Astrocyte (in vitro differentiated cells and primary cell): ENCODE measurements around the gene SERPINH1. TPM values are rescaled to one million over a fixed set of nuclear protein-coding genes. Genes with fewer than 3 reads are reported as not detected.

Experiments
- DNase-seq: peaks from one replicate; pipeline ENCODE4 v3.0.0-alpha.2; 2010; ENCODE audit warnings: low read depth
- FAIRE-seq: peaks from 2 replicates; lab custom pipeline; 2011; peaks lifted over from hg19 to GRCh38; lab: Jason Lieb, UNC
- H2AFZ ChIP-seq: 2 replicates; pipeline ENCODE4 v1.6.0; 2012; ENCODE audit warnings: low read depth, low read length, inconsistent platforms
- H3K27ac ChIP-seq: 2 replicates; pipeline ENCODE4 v1.5.1; 2011; ENCODE audit warnings: low read depth, low read length, inconsistent platforms
- H3K27me3 ChIP-seq: 2 replicates; pipeline ENCODE4 v1.6.0; 2011; ENCODE audit warnings: low read length, inconsistent platforms; ENCODE audit not compliant: insufficient read depth
- H3K36me3 ChIP-seq: 2 replicates; pipeline ENCODE4 v1.5.1; 2011; ENCODE audit warnings: low read length, inconsistent platforms; ENCODE audit not compliant: insufficient read depth
- H3K4me1 ChIP-seq: 2 replicates; pipeline ENCODE4 v1.5.1; 2011; ENCODE audit warnings: low read length, inconsistent platforms; ENCODE audit not compliant: insufficient read depth
- H3K4me2 ChIP-seq: 2 replicates; pipeline ENCODE4 v1.6.0; 2012; ENCODE audit warnings: low read length, inconsistent platforms
- H3K4me3 ChIP-seq: 2 replicates; pipeline ENCODE4 v1.5.1; 2011; ENCODE audit warnings: low read depth, mild to moderate bottlenecking, low read length, inconsistent platforms; ENCODE audit not compliant: insufficient read depth
- H3K79me2 ChIP-seq: 2 replicates; pipeline ENCODE4 v1.6.0; 2012; ENCODE audit warnings: mild to moderate bottlenecking, low read length, inconsistent platforms; ENCODE audit not compliant: insufficient read depth
- H3K9ac ChIP-seq: 2 replicates; pipeline ENCODE4 v1.6.0; 2012; ENCODE audit warnings: mild to moderate bottlenecking, low read length, inconsistent platforms
- H3K9me3 ChIP-seq: 2 replicates; pipeline ENCODE4 v1.5.1; 2012; ENCODE audit warnings: low read depth, mild to moderate bottlenecking, low read length, inconsistent platforms; ENCODE audit not compliant: insufficient read depth
- H4K20me1 ChIP-seq: 2 replicates; pipeline ENCODE4 v1.6.0; 2012; ENCODE audit warnings: low read length, inconsistent platforms; ENCODE audit not compliant: insufficient read depth
- H3K27ac Mint-ChIP-seq: one replicate; pipeline ENCODE4 v1.8.0; 2021; ENCODE audit warnings: mild to moderate bottlenecking, mixed read lengths; ENCODE audit not compliant: unreplicated experiment
- H3K27me3 Mint-ChIP-seq: one replicate; pipeline ENCODE4 v1.8.0; 2021; ENCODE audit warnings: low read depth, mixed read lengths; ENCODE audit not compliant: unreplicated experiment
- H3K36me3 Mint-ChIP-seq: one replicate; pipeline ENCODE4 v1.8.0; 2021; ENCODE audit warnings: low read depth, mixed read lengths; ENCODE audit not compliant: unreplicated experiment
- H3K4me1 Mint-ChIP-seq: one replicate; pipeline ENCODE4 v1.8.0; 2021; ENCODE audit warnings: low read depth, mixed read lengths; ENCODE audit not compliant: unreplicated experiment
- H3K4me3 Mint-ChIP-seq: one replicate; pipeline ENCODE4 v1.8.0; 2021; ENCODE audit warnings: mild to moderate bottlenecking, moderate library complexity, mixed read lengths; ENCODE audit not compliant: unreplicated experiment
- H3K9me3 Mint-ChIP-seq: one replicate; pipeline ENCODE4 v1.8.0; 2021; ENCODE audit warnings: mild to moderate bottlenecking, mixed read lengths; ENCODE audit not compliant: unreplicated experiment
- CTCF ChIP-seq: IDR thresholded peaks from 2 replicates; pipeline ENCODE4 v1.5.1; 2011; ENCODE audit warnings: low read depth, mild to moderate bottlenecking, inconsistent platforms, low read length, moderate library complexity; ENCODE audit not compliant: insufficient read depth
- EZH2 ChIP-seq: IDR thresholded peaks from 2 replicates; pipeline ENCODE4 v1.6.1; 2012; ENCODE audit warnings: mild to moderate bottlenecking, low read length, inconsistent platforms; ENCODE audit not compliant: insufficient read depth
- total RNA-seq: library from RNA; stranded (reverse); gene quantifications from 2 replicates; pipeline ENCODE4 v1.2.1, GENCODE V29; 2021

SERPINH1 gene
- total RNA-seq, 1 donor from 2014 or later = 768 TPM

- peaks cover 4% of the 10 kb centered on the region for H3K36me3 ChIP-seq
- peaks cover 49% of the 10 kb centered on the region for H3K79me2 ChIP-seq
- H3K9me3 ChIP-seq = no peaks in the 10 kb centered on the region
- peak overlapping the region; percentile 19 for H2AFZ ChIP-seq
- no peak for TF ChIP-seq CTCF
- no peak for TF ChIP-seq EZH2
- peaks cover 37% of the 10 kb centered on the region for H4K20me1 ChIP-seq
- Mint-ChIP-seq H3K27me3 (no peaks in the 10 kb centered on the region), H3K4me1 (peaks cover 49% of the 10 kb centered on the region), H3K36me3 (peaks cover 13% of the 10 kb centered on the region), H3K4me3 (peak overlapping the region; percentile 99), H3K27ac (peak overlapping the region; percentile 90), H3K9me3 (no peaks in the 10 kb centered on the region)
- H3K9ac ChIP-seq = peak overlapping the region; percentile 100
- DNase-seq = no peak
- H3K4me3 ChIP-seq = peak overlapping the region; percentile 95
- H3K4me2 ChIP-seq = peak overlapping the region; percentile 100
- H3K4me1 ChIP-seq = peaks cover 64% of the 10 kb centered on the region
- H3K27ac ChIP-seq = peak overlapping the region; percentile 99
- no peaks in the 10 kb centered on the region for H3K27me3 ChIP-seq
- no peak for FAIRE-seq
Observed at GRCh38 chr11:75561426-75562047, 516 bp upstream of the SERPINH1 start.

- Histone ChIP-seq H3K27ac (peak overlapping the region; percentile 99), H2AFZ (no peak overlapping the region), H3K9me3 (no peaks in the 10 kb centered on the region), H3K79me2 (peaks cover 63% of the 10 kb centered on the region), H3K4me1 (peaks cover 64% of the 10 kb centered on the region), H3K27me3 (no peaks in the 10 kb centered on the region), H3K9ac (peak overlapping the region; percentile 100), H3K4me2 (peak overlapping the region; percentile 100), H4K20me1 (peaks cover 51% of the 10 kb centered on the region), H3K4me3 (peak overlapping the region; percentile 95), H3K36me3 (peaks cover 17% of the 10 kb centered on the region)
- H3K9me3 Mint-ChIP-seq = no peaks in the 10 kb centered on the region
- FAIRE-seq (no peak), DNase-seq (peak; percentile 62)
- peaks cover 13% of the 10 kb centered on the region for H3K36me3 Mint-ChIP-seq
- H3K27ac Mint-ChIP-seq = peak overlapping the region; percentile 99
- peak overlapping the region; percentile 99 for H3K4me3 Mint-ChIP-seq
- no peaks in the 10 kb centered on the region for H3K27me3 Mint-ChIP-seq
- TF ChIP-seq EZH2 (no peak), CTCF (no peak)
- H3K4me1 Mint-ChIP-seq = peaks cover 47% of the 10 kb centered on the region
Observed at GRCh38 chr11:75562836-75563484, 907 bp downstream of the SERPINH1 start.
